Occipital lobe (tissue), 2 donors: Measurements from ENCODE around the gene RABEP2. TPM values are rescaled to one million over a fixed set of nuclear protein-coding genes. Genes with fewer than 3 reads are reported as not detected.
"Not testable (repeated sequence)": the region's sequence is repeated elsewhere in the genome, so short reads cannot be mapped to it uniquely, and the experiment has no call there.

Experiments used
- DNase-seq: peaks from one replicate; lab custom pipeline; 2025; lab: John Stamatoyannopoulos, UW
- total RNA-seq: library from RNA; depleted of rRNA; stranded (reverse); fragments of >200 nt; gene quantifications from one replicate; pipeline ENCODE4 v1.2.3, GENCODE V29; 2014

Gene RABEP2
- total RNA-seq, 1 donor from 2014 or later: 17.8 TPM

GRCh38 chr16:28904828-28905227, 20.2 kb downstream of the RABEP2 start:
- DNase-seq: no peak

DNA sequence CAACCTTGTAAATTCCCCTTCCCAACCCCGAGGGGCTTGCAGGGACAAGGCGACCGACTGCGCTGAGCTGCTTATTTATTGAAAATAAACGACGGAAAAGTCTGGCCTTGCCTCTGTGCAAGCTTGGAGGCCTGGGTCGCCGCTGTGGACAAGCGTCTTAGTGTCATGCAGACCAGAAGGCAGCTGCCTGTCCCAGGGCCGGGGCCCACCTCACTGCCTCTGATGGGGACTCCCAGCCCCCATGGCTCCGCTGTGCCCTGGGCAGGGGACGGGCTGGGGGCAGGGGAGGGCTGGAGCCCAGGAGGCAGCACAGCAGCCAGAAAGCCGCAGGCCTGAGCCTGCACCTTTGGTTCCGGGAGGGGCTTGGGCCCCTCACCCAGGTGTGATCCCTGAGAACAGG, 20.7 kb downstream of the RABEP2 start:
- no peak for DNase-seq

- no peak for DNase-seq
These were observed 21.5 kb downstream of the RABEP2 start for GRCh38 chr16:28903344-28904042.

- DNase-seq: no peak
These were observed 22.1 kb downstream of the RABEP2 start for GRCh38 chr16:28902909-28903308.

GRCh38 chr16:28901862-28902261, 23.2 kb downstream of the RABEP2 start:
- DNase-seq: no peak

GRCh38 chr16:28900601-28901000, 24.4 kb downstream of the RABEP2 start:
- DNase-seq: no peak

DNA sequence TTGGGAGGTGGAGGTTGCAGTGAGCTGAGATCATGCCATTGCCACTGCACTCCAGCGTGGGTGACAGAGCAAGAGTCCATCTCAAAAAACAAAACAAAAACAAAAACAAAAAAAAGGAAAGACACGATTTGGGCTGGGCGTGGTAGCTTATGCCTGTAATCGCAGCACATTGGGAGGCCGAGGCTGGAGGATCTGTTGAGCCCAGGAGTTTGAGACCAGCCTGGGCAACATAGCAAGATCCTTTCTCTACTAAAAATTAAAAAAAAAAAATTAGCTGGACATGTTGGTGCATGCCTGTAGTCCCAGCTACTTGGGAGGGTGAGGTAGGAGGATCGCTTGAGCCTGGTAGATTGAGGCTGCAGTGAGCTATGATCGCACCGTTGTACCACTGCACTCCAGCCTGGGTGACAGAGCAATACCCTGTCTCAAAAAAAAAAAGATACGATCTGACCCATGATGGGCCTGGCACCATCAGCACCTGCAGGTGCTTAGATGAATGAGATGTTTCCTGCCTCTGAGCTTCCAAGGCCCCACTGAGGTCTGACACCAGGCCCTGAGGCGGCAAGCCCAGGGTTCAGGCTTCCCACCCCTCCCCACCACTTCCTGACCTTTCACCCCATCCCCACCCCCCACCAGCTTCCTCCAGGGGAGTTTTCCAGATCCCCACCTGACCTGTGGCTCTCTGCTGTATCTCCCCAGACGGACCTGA, 25.0 kb downstream of the RABEP2 start:
- DNase-seq: no peak

- no peak for DNase-seq
These were observed 26.1 kb downstream of the RABEP2 start for GRCh38 chr16:28898942-28899341.

- no peak for DNase-seq
These were observed 26.8 kb downstream of the RABEP2 start for GRCh38 chr16:28898266-28898665.

GRCh38 chr16:28897826-28898225, 27.2 kb downstream of the RABEP2 start:
- no peak for DNase-seq

GRCh38 chr16:28895609-28896008, 29.4 kb downstream of the RABEP2 start:
- DNase-seq: no peak

DNA sequence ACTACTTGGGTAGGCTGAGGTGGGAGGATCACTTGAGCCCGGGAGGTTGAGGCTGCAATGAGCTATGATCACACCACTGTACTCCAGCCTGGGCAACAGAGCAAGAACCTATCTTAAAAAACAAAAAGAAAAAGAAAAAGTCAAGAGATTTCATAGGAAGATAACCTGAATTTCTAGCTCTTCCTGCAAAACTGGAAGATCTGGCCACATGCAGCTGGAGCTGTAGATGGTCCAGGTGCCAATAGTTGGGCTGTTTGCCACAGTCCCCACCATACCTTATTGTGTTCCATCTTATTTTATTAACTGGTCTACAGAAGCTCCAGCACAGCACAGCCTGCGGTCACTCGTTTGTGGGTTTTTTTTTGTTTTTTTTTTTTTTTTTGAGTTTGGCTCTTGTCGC, 31.7 kb downstream of the RABEP2 start:
- no peak for DNase-seq

- DNase-seq: no peak
These were observed 32.8 kb downstream of the RABEP2 start for GRCh38 chr16:28891964-28892890.

DNA sequence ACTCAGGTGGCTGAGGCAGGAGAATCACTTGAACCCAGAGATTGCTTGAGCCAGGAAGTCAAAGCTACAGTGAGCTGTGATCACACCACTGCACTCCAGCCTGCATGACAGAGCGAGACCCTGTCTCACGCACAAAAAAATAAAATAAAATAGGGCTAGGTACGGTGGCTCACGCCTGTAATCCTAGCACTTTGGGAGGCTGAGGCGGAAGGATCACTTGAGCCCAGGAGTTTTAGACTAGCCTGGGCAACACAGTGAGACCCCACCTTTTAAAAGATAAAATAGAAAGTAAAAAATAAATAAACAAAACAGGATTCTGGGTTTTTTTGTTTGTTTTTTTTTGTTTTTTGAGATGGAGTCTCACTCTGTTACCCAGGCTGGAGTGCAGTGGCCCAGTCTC, 34.7 kb downstream of the RABEP2 start:
- DNase-seq: not testable (repeated sequence)

DNA sequence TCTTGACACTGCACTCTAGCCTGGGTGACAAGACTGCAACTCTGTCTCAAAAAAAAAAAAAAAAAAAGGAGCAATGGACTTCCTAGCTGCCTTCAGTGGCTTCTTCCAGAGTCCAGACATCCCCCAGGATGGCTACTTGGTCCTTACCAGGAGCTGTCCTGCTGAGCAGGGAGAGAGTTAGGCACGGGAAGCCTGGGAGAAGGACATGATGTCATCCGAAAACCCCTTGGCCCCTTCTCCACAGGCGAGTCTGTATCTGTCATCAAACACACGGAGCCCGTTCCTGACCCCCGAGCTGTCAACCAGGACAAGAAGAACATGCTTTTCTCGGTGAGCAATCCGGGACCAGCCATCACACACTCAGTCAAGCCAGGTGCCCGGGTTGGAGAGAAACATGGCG, 38.1 kb downstream of the RABEP2 start:
- no peak for DNase-seq

- DNase-seq: no peak
These were observed 41.0 kb downstream of the RABEP2 start for GRCh38 chr16:28884045-28884444.

- DNase-seq: no peak
These were observed 41.6 kb downstream of the RABEP2 start for GRCh38 chr16:28883221-28883996.

GRCh38 chr16:28882551-28883160, 42.4 kb downstream of the RABEP2 start:
- no peak for DNase-seq

- DNase-seq: not testable (repeated sequence)
These were observed 43.5 kb downstream of the RABEP2 start for GRCh38 chr16:28881565-28881964.

GRCh38 chr16:28880955-28881354, 44.1 kb downstream of the RABEP2 start:
- DNase-seq: no peak

DNA sequence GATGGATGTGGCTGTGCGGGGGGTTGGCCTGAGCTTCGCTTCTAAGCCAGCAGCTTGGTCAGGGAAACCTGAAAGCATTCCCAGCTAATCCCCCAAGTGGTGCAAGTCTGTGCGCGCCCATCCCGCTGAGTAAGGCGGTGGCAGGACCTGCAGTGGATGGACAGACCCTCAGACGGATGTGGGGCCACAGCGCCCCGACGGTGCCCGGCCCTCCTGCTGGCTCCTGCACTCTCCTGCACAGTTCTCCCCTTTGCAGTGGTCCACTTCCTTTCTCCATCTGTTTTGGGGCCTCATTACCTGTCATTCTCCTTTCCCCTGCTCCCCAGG, 44.5 kb downstream of the RABEP2 start:
- no peak for DNase-seq
